ENCODE data around the gene DAP. TPM values are rescaled to one million over a fixed set of nuclear protein-coding genes. Genes with fewer than 3 reads are reported as not detected.

The DAP gene
- total RNA-seq, 1 donor from 2014 or later = 74.4 TPM

DNA sequence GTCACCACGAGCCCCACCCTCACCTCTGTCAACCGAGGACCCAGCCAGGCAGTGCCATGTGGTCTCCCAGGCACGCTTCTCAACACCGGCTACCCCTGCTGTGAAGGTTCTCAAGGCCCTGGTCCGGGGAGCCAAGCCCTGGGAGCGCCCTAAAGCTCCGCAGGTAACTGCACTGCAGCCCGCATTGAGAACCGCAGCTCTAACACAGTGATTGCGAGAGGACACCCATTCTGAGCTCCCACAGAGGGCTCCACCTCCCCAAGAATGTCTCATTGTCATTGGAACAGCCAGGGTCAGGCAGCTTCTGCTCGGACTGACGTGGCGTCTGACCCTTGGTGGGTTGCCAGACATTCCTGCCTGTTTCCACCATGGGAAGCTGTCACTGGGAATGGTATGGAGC lies 108.9 kb downstream of the DAP start:
- no peaks in the 10 kb centered on the region for H3K9me3 ChIP-seq
- H3K4me3 ChIP-seq = no peak overlapping the region
- no peaks in the 10 kb centered on the region for H3K27me3 ChIP-seq
- intact Hi-C loops (cut with DNase I) = no loop called here
- no peaks in the 10 kb centered on the region for H3K36me3 ChIP-seq
- TF ChIP-seq POLR2A (IDR thresholded peaks at IDR 0.05) = no peak
- no peak for TF ChIP-seq POLR2AphosphoS5 (IDR thresholded peaks at IDR 0.05; ENCODE audit: insufficient read depth in 1 of 2, low read depth in 1 of 2)
- TF ChIP-seq, protein P1, sequence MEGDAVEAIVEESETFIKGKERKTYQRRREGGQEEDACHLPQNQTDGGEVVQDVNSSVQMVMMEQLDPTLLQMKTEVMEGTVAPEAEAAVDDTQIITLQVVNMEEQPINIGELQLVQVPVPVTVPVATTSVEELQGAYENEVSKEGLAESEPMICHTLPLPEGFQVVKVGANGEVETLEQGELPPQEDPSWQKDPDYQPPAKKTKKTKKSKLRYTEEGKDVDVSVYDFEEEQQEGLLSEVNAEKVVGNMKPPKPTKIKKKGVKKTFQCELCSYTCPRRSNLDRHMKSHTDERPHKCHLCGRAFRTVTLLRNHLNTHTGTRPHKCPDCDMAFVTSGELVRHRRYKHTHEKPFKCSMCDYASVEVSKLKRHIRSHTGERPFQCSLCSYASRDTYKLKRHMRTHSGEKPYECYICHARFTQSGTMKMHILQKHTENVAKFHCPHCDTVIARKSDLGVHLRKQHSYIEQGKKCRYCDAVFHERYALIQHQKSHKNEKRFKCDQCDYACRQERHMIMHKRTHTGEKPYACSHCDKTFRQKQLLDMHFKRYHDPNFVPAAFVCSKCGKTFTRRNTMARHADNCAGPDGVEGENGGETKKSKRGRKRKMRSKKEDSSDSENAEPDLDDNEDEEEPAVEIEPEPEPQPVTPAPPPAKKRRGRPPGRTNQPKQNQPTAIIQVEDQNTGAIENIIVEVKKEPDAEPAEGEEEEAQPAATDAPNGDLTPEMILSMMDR (IDR thresholded peaks at IDR 0.05) = no peak
- DNase-seq (ENCODE audit: extremely low spot score in 2 of 2) = no peak
- no peak overlapping the region for H3K27ac ChIP-seq
- H3K4me1 ChIP-seq = peaks cover 17% of the 10 kb centered on the region

DNA sequence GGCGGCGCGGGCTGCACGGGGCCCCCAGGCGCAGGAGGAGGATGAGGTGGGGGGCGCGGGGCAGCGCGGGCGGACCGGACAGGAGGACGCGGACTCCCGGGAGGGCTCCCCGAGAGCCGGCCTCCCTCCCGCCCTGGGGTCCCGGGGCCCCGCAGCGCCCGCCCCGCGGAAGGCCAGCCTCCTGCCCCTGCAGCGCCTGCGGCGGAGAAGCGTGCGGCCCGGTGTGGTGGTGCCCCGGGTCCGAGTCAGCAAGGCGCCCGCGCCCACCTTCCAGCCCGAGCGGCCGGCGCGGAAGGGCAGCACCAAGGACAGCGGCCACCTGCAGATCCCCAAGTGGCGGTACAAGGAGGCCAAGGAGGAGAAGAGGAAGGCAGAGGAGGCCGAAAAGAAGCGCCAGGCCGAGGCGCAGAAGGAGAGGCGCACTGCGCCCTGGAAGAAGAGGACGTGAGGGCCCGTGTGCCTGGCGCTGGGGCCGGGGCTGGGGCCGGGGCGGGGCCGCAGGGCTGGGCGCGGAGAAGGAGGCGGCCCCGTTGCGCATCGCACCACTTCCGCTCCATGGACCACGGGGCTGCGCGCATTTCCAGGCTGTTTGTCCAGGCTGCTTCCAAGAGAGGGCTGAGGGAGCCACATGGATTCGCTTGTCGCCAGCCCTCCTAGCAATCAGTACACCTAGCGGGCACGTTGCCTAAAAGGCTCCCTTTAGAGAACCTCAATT lies 111.2 kb downstream of the DAP start:
- Histone ChIP-seq H3K4me1 (peaks cover 17% of the 10 kb centered on the region), H3K36me3 (no peaks in the 10 kb centered on the region), H3K27ac (no peak overlapping the region), H3K27me3 (no peaks in the 10 kb centered on the region), H3K4me3 (no peak overlapping the region), H3K9me3 (no peaks in the 10 kb centered on the region)
- no peak for DNase-seq (ENCODE audit: extremely low spot score in 2 of 2)
- TF ChIP-seq, protein P1 (IDR thresholded peaks at IDR 0.05) = no peak
- TF ChIP-seq POLR2AphosphoS5 (IDR thresholded peaks at IDR 0.05; ENCODE audit: insufficient read depth in 1 of 2, low read depth in 1 of 2) (no peak), POLR2A (IDR thresholded peaks at IDR 0.05) (no peak)
- intact Hi-C loops (cut with DNase I) = no loop called here

DNA sequence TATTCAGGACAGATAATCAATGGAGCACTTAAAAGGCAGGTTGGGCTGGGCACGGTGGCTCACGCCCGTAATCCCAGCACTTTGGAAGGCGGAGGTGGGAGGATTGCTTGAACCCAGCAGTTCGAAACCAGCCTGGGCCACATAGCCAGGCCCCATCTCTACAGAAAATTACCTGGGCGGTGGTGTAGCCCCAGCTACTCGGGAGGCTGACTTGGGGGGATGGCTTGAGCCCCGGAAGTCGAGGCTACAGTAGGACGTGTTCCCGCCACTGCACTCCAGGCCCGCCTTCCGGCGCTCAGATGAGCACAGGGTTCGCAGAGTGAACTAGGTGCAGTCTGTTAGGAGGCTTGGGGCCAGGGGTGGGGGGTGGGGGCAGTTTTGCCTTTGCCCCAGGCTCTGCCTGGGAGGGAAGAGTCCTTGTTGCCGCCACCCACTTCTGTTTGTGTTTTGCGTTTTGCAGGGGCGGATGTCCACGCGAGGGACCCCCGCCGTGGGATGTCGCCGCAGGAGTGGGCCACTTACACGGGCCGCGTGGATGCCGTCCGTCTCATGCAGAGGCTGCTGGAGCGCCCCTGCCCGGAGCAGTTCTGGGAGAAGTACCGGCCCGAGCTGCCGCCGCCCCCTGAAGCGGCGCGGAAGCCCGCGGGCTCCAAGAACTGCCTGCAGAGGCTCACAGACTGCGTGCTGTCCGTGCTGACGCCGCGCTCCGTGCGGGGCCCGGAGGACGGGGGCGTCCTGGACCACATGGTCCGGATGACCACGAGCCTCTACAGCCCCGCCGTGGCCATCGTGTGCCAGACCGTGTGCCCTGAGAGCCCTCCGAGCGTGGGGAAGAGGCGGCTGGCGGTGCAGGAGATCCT lies 112.0 kb downstream of the DAP start:
- intact Hi-C loops (cut with DNase I) = no loop called here
- no peaks in the 10 kb centered on the region for H3K27me3 ChIP-seq
- H3K9me3 ChIP-seq = no peaks in the 10 kb centered on the region
- peaks cover 17% of the 10 kb centered on the region for H3K4me1 ChIP-seq
- H3K4me3 ChIP-seq = no peak overlapping the region
- TF ChIP-seq POLR2AphosphoS5 (IDR thresholded peaks at IDR 0.05; ENCODE audit: insufficient read depth in 1 of 2, low read depth in 1 of 2) (no peak), POLR2A (IDR thresholded peaks at IDR 0.05) (no peak)
- TF ChIP-seq, protein P1 (IDR thresholded peaks at IDR 0.05) = no peak
- no peak overlapping the region for H3K27ac ChIP-seq
- no peak for DNase-seq (ENCODE audit: extremely low spot score in 2 of 2)
- no peaks in the 10 kb centered on the region for H3K36me3 ChIP-seq

DNA sequence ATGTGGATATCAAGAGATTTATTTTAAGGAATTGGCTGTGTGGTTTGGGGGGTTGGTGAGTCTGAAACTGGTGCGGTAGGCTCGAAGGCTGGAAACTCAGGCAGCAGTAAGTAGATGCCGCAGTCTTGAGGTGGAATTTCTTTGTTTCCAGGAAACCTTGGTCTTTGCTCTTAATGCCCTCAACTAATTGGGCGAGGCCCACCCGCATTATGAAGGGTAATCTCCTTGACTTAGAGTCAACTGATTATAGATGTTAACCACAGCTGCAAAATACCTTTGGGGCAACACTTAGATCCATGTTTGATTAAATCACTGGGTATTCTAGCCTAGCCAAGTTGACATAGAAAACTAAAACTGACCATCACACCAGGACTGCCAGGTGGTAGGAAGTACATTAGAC lies 113.4 kb downstream of the DAP start:
- intact Hi-C loops (cut with DNase I) = no loop called here
- no peak for TF ChIP-seq POLR2A (IDR thresholded peaks at IDR 0.05)
- no peak for TF ChIP-seq POLR2AphosphoS5 (IDR thresholded peaks at IDR 0.05; ENCODE audit: insufficient read depth in 1 of 2, low read depth in 1 of 2)
- TF ChIP-seq, protein P1 (IDR thresholded peaks at IDR 0.05) = no peak
- no peak for DNase-seq (ENCODE audit: extremely low spot score in 2 of 2)

More for the DNA sequence above, 113.4 kb downstream of the DAP start:
- no peak overlapping the region for H3K27ac ChIP-seq
- no peak overlapping the region for H3K4me3 ChIP-seq
- no peaks in the 10 kb centered on the region for H3K9me3 ChIP-seq
- peaks cover 4% of the 10 kb centered on the region for H3K4me1 ChIP-seq
- H3K36me3 ChIP-seq = no peaks in the 10 kb centered on the region
- no peaks in the 10 kb centered on the region for H3K27me3 ChIP-seq
